Activated CD8-positive, alpha-beta memory T cell treated with anti-CD3 and anti-CD28 coated beads, Interleukin-2, amount 50 U/mL, for 24 hours (primary cell): ENCODE data around the gene UVSSA.
"Not testable (repeated sequence)": the region's sequence is repeated elsewhere in the genome, so short reads cannot be mapped to it uniquely, and the experiment has no call there.

ENCODE experiments used
- DNase-seq: peaks from one replicate; pipeline ENCODE4 v3.0.0-alpha.2; 2020; ENCODE audit errors: extremely low read depth

UVSSA gene

GRCh38 chr4:1317177-1318045, 29.6 kb upstream of the UVSSA start:
- no peak for DNase-seq

- no peak for DNase-seq
These were observed 29.0 kb upstream of the UVSSA start for GRCh38 chr4:1318046-1318375.

- no peak for DNase-seq
These were observed 28.4 kb upstream of the UVSSA start for GRCh38 chr4:1318488-1319213.

GRCh38 chr4:1321486-1321885, 25.5 kb upstream of the UVSSA start:
- DNase-seq = no peak

GRCh38 chr4:1321946-1322650, 24.9 kb upstream of the UVSSA start:
- DNase-seq = no peak

GRCh38 chr4:1323280-1323634, 23.8 kb upstream of the UVSSA start:
- DNase-seq = no peak

DNA sequence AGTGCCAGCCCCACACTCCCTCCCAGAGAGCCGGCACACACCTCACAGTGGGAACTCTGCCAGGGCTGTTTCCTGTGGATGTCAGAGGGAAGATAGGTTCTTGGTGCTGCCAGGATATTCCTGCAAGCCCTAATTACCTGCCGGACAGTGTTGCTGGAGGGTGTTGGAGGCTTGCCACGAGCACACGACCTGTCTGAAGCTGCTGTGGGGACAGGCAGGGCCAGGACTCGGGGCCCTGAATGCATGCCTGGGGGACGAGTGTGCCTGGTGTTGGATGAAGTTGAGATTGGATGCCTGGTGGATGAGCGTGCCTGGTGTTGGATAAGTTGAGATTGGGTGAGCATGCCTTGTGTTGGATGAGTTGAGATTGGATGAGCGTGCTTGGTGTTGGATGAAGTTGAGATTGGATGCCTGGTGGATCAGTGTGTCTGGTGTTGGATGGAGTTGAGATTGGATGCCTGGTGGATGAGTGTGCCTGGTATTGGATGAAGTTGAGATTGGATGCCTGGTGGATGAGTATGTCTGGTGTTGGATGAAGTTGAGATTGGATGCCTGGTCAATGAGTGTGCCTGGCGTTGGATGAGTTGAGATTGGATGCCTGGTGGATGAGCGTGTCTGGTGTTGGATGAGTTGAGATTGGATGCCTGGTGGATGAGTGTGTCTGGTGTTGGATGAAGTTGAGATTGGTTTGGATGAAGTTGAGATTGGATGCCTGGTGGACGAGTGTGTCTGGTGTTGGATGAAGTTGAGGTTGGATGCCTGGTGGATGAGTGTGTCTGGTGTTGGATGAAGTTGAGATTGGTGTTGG, 23.2 kb upstream of the UVSSA start:
- no peak for DNase-seq

GRCh38 chr4:1324443-1325175, 22.4 kb upstream of the UVSSA start:
- DNase-seq = not testable (repeated sequence)

DNA sequence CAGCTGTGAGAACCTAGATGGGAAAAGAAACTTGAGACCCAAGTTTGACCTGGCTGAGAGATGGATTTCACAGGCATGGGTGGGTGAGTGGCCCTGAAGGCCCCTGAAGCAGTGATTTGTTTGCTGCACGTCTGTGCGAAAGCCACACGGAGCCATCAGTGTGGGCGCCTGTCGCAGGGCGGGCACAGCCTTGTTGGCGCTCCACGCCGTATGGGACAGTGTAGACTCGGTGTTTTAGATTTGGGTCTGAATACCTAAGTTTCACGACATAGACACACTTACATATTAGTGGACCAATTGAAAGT, 21.9 kb upstream of the UVSSA start:
- no peak for DNase-seq

DNA sequence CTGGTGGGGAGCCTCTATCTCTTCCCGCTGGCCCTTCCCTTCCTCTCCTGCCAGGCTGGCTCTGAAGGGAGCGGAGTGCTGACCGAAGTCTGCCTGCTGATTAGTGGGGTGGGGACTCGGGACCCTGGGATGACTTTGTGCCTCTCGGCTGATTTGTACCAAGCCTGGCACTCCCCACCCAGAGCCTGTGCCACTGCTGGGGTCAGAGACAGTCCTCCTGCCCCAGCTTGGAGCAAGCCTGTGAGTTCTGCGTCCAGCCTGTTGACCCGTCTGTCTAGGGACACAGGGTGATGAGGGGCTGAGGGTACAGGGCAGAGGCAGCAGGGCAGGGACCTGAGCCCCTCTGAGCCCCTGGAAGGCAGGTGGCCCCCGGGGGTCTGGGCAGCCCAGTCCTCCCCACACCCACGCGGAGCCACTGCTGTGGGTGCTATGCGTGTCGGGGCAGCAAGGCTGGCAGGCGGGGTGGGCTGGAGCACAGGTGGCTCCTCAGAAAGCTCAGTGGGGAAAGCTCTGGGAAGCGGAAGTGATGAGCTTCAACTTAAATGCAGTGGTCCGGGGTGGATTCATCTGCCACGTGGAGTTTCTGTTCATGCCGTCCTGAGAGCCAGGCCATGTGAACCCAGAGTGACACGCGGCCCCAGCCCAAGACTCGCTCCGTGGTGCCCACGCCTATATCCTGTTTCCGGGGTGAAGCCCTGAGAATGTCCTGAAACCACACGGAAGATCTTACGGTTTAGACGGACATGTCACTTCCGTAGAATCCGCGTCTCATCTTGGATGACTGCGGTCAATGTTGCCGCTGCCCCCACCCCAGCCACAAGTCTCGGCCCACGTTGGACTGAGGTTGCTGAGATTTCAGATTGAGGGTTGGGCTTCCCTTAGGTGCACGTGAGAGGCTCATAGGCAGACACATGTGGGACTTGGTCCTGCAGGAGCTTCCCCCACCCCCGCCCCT, 21.1 kb upstream of the UVSSA start:
- no peak for DNase-seq

DNA sequence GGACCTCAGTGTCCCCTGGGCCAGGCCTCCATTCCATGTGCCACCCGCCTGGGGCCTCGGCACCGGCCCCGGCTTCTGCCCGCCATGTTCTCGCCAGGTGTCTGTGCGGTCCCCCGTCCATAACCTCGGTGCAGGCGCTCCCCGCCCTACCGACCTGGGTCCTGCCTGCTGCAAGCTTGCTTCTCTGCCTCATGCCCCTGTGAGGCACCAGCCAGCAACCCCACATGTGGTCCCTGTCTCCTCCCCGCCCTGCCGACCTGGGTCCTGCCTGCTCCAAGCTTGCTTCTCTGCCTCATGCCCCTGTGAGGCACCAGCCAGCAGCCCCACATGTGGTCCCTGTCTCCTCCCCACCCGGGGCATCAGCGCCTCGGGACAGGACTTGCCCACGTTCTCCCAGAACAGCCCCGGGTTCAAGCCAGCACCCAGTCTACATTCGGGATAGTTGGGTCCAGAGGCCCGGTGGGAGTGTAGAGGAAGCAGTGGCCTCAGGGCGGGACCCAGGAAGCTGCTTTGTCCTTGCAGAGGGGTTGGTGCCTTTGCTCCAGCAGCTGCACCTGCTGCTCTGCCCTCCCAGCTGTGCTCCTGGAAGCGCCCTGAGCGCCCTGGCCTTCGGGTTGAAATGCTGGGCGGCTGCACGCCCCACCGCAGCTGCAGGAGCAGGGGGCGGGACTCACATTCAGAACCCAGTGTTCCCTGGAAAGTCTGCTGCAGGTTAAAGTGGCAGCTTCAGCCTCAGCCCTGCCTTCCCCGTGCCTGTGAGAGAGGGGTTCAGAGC, 20.1 kb upstream of the UVSSA start:
- no peak for DNase-seq

DNA sequence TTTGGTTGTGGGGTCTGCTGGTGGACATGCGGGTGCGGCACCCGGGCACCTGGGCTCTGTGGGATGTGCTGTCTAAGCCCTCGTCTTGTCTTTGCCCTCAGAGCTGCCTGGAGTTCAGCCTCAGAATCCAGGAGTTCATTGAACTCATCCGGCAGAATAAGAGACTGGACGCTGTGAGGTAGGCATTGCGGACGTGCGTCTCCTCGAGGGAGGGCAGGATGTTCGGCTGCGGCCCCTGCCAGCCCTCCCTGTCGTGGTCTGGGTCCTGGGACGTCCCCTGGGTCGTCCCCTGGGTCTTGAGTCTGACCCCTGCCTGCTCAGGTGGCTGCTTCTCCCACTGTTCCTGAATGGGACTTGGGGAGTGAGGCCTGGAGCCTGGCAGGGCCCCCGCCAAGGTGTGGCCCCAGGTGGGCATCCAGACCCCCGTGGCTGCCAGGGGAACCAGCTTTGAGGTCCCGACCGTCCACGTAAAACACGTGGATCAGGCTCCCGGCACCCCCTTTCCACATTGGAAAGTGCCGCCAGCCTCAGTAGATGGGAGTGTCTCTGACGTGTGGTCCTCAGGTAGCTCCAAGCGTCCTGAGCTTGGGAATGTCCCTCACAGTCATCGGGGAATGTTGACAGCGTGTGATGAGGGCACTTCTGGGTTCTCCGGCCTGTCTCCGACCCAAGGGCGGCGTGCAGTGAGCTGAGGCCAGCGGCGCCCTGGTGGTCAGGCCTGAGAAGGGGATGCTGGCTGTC, 19.3 kb upstream of the UVSSA start:
- no peak for DNase-seq

DNA sequence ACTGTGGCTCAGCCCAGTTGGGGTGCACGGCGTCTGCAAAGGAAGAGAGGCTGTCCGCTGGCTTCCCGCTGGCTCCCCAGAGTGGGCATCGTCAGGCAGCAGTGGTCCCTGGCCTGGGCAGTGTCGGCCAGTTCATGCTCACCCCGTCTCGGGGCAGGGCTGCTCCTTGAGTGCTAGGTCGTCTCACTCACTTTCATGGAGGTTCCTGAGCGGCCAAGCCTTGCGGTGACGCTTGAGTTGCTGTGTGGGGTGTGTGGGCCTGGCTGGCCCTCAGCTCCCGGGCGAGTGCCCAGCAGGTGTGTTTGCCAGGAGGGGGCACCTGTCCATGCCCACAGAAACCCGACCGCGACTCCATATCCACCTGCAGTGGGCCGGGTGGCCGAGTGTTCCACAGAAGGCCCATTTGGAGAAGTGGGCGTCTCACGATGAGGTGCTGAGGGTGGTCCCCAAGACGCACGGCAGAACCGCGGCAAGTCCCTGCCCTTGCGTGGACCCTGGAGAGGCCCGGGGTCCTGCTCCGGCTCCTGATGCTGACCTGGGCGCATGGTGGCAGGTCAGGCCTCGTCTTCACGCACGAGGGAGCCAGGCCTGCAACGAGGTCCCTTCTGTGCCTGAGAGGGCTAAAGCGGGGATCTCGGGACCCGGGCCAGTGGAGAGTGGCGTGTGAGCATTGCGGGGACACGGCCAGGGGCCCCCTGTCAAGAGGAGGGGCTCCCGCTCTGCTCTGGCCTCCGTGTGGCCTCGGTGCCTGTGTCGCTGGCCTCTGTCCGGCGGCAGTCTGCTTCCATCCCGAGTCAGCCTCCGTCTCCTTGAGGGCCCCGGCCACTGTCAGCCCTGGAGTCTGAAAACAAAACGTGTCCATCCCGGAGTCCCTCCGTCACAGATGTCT, 18.5 kb upstream of the UVSSA start:
- DNase-seq = no peak

DNA sequence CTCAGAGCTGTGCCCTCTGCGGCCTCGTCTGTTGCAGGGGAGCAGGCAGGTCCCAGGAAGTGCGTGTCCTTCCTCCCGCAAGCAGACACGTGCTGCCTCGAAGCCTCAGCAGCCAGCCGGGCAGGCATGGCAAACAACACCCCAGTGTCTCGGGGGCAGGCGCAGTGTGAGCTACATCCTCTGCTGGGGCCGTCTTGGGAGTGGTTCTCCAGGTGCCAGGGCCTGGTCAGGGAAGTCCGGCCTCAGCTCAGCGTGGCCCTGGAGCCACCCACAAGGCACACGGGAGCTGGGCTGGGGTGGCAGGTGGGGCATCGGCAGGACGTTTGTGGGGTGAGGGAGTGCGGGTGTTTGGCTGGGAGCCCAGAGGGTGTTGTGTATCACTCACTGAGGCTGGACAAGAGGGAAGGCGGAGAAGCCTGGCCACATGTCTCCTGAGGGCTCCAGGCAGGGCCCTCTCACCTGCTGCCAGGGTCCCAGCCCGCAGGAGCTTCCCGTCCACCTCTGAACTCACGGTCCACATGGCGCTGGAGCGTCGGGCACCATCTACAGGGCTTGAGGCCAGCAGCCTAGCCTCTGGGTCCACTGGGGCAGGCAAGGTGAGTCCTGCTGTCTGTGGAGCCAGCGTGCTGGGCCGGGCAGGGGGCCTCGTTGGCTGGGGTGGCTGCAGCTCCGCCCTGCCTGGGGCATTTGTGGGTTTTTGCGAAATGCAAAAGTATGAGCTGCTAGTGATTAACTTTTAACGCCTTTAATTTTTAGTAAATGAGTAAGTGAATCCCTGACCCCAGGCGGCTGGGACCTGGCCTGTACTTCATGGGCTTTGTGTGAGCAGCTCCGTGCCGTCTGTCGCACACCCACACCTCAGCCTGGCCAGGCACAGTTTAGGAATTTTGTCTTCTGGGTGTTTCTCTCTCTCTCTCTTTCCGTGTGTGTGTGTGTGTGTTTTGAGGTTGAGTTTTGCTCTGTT, 17.3 kb upstream of the UVSSA start:
- DNase-seq = no peak

DNA sequence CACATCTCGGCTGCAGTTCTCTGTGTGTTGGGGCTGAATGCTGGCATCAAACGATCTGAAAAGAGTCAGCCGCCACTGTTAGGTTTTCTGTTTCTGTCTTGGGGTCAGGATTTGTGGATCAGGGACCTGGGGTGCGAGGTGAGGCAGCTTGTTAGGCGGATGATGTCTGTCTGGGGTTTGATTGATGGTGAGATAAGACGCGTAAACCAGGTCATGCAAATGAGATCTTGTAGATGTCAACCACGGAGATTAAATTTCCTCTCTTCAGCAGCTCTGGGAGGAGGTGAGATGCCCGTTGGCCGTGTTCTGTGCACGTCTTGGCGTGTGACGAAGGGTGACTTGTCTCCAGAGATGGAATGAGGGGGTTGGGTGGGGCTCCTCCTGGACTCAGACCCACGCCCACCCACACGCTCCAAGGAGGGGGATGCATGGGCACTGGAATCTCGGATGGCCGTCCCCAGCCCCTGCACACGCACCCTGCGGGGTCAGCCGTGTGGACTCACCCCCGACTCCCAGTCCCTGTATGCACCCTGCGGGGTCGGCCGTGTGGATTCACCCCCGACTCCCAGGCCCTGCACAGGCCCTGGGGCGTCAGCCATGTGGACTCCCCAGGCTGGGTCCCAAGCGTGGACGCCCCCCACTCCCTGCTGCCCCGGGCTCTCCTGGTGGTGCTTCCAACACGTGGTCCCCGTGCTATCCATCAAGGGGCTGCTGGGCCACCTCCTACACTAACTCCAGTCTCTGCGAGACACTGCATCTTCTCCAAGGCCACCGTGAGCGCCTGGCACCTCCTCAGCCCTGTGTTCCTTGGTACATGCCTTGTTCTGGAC, 16.0 kb upstream of the UVSSA start:
- no peak for DNase-seq
